Liver (tissue), 9 donors: ENCODE data around the gene RARG. TPM values are rescaled to one million over a fixed set of nuclear protein-coding genes. Genes with fewer than 3 reads are reported as not detected.

ENCODE experiments used
- DNase-seq: peaks from one replicate; pipeline ENCODE4 v3.0.0-alpha.2; 2017; ENCODE audit warnings: low spot score
- H3K27ac ChIP-seq, 2 donors: one replicate each; pipeline ENCODE4 v1.7.0; 2013; ENCODE audit warnings: inconsistent platforms in 2 of 2, low read length in 2 of 2, control low read depth in 1 of 2, low read depth in 1 of 2, mild to moderate bottlenecking in 1 of 2
- H3K27me3 ChIP-seq, 4 donors: one replicate each; pipeline versions ENCODE4 v1.6.1 to v1.7.0; 2013; ENCODE audit warnings: low read length in 3 of 4, inconsistent platforms in 1 of 4, mild to moderate bottlenecking in 1 of 4, moderate library complexity in 1 of 4; ENCODE audit not compliant: control insufficient read depth in 4 of 4, insufficient read depth in 4 of 4
- H3K36me3 ChIP-seq, 4 donors: one replicate each; pipeline versions ENCODE4 v1.6.1 to v1.7.0; 2013; ENCODE audit warnings: low read length in 3 of 4, mild to moderate bottlenecking in 3 of 4, low read depth in 1 of 4, moderate library complexity in 1 of 4; ENCODE audit not compliant: control insufficient read depth in 4 of 4, insufficient read depth in 3 of 4
- H3K4me1 ChIP-seq, 4 donors: one replicate each; pipeline versions ENCODE4 v1.6.1 to v1.7.0; 2013; ENCODE audit warnings: low read length in 3 of 4, mild to moderate bottlenecking in 3 of 4, moderate library complexity in 1 of 4; ENCODE audit not compliant: control insufficient read depth in 4 of 4, insufficient read depth in 4 of 4
- H3K4me3 ChIP-seq, 3 donors: one replicate each; pipeline versions ENCODE4 v1.6.1 to v1.7.0; 2013; ENCODE audit warnings: low read length in 3 of 3, control low read depth in 1 of 3, low read depth in 1 of 3, mild to moderate bottlenecking in 1 of 3
- H3K9ac ChIP-seq, 2 donors: one replicate each; pipeline ENCODE4 v1.7.0; 2013; ENCODE audit warnings: low read length in 2 of 2, mild to moderate bottlenecking in 2 of 2, moderate library complexity in 2 of 2, control low read depth in 1 of 2, low read depth in 1 of 2
- H3K9me3 ChIP-seq, 4 donors: one replicate each; pipeline versions ENCODE4 v1.6.1 to v1.7.0; 2013; ENCODE audit warnings: low read length in 3 of 4; ENCODE audit not compliant: control insufficient read depth in 4 of 4
- ATF3 ChIP-seq: IDR thresholded peaks from 2 replicates; pipeline ENCODE4 v1.6.1; 2016; ENCODE audit warnings: antibody characterized with exemption
- EGR1 ChIP-seq, 2 donors: IDR thresholded peaks; 2 replicates each; pipeline ENCODE4 v1.6.1; 2016 to 2018; ENCODE audit warnings: antibody characterized with exemption in 2 of 2, low read depth in 2 of 2
- GABPA ChIP-seq, 2 donors: IDR thresholded peaks in 1 of 2; conservative IDR thresholded peaks in 1 of 2; 2 replicates each; pipeline ENCODE4 v1.6.1; 2016; ENCODE audit warnings: antibody characterized with exemption in 2 of 2, mild to moderate bottlenecking in 1 of 2, moderate library complexity in 1 of 2
- HNF4G ChIP-seq: IDR thresholded peaks from 2 replicates; pipeline ENCODE4 v1.6.1; 2016; ENCODE audit warnings: antibody characterized with exemption
- REST ChIP-seq: IDR thresholded peaks from 2 replicates; pipeline ENCODE4 v1.6.1; 2016; ENCODE audit warnings: antibody characterized with exemption, mild to moderate bottlenecking
- WGBS: extraction: QIAGEN DNeasy Blood & Tissue Kit; methylation state at CpG from one replicate; pipeline ENCODE4 v1.1.7; 2013; 5-methylcytosine and 5-hydroxymethylcytosine counted together
- polyA plus RNA-seq, 2 donors: library from polyadenylated mRNA; stranded (reverse) in 1 of 2; unstranded in 1 of 2; fragments of 200-250 nt in 1 of 2; fragments of >200 nt in 1 of 2; fragmentation: Nextera tagmentation in 1 of 2; extraction: Ambion mirVana in 1 of 2; gene quantifications; one replicate each; pipeline versions ENCODE4 v1.2.1 to v1.2.3, GENCODE V29; 2013 to 2015
- total RNA-seq, 2 donors: library from RNA; depleted of rRNA; stranded (reverse); fragments of >200 nt; gene quantifications; one replicate each; pipeline ENCODE4 v1.2.3, GENCODE V29; 2014
- TF ChIP-seq, protein P1 (sequence below): IDR thresholded peaks from 2 replicates; pipeline ENCODE4 v1.6.1; 2016; ENCODE audit warnings: antibody characterized with exemption
- TF ChIP-seq, protein P2 (sequence below): fragments of 150-350 bp; IDR thresholded peaks from 2 replicates; pipeline ENCODE4 v1.5.1; 2017; ENCODE audit warnings: improper control_type of control experiment, low read depth, low read length; ENCODE audit not compliant: missing input control
- donor health status: healthy.
- donor health status: healthy.
- donor health status: healthy.
- donor health status: healthy.
- donor health status: healthy.

Gene RARG
- total and polyA plus RNA-seq, 4 donors, result 1.7 to 3.1 (median 2.7) TPM

GRCh38 chr12:53225635-53226424 is 6.2 kb downstream of the RARG start:
- TF ChIP-seq, protein P1, sequence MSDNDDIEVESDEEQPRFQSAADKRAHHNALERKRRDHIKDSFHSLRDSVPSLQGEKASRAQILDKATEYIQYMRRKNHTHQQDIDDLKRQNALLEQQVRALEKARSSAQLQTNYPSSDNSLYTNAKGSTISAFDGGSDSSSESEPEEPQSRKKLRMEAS, result no peak
- TF ChIP-seq GABPA (IDR thresholded peaks at IDR 0.05 in 1 of 2, conservative IDR thresholded peaks at IDR 0.05 in 1 of 2) (no peak), ATF3 (no peak), HNF4G (no peak), EGR1 (IDR thresholded peaks at IDR 0.05; ENCODE audit: low read depth in 2 of 2) (no peak)
- TF ChIP-seq, protein P2, sequence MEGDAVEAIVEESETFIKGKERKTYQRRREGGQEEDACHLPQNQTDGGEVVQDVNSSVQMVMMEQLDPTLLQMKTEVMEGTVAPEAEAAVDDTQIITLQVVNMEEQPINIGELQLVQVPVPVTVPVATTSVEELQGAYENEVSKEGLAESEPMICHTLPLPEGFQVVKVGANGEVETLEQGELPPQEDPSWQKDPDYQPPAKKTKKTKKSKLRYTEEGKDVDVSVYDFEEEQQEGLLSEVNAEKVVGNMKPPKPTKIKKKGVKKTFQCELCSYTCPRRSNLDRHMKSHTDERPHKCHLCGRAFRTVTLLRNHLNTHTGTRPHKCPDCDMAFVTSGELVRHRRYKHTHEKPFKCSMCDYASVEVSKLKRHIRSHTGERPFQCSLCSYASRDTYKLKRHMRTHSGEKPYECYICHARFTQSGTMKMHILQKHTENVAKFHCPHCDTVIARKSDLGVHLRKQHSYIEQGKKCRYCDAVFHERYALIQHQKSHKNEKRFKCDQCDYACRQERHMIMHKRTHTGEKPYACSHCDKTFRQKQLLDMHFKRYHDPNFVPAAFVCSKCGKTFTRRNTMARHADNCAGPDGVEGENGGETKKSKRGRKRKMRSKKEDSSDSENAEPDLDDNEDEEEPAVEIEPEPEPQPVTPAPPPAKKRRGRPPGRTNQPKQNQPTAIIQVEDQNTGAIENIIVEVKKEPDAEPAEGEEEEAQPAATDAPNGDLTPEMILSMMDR, result no peak
- WGBS, result 94% methylated on average over 10 of the region's 10 CpGs

GRCh38 chr12:53224897-53225634 is 6.9 kb downstream of the RARG start:
- Histone ChIP-seq H3K9ac (no peak overlapping the region), H3K4me3 (no peak overlapping the region), H3K4me1 (peaks cover 0 to 19% (median 10%) of the 10 kb centered on the region in 4 donors), H3K9me3 (no peaks in the 10 kb centered on the region), H3K27ac (no peak overlapping the region), H3K27me3 (no peaks in the 10 kb centered on the region), H3K36me3 (no peaks in the 10 kb centered on the region)
- no peak for TF ChIP-seq REST
- WGBS, result 92% methylated on average over 10 of the region's 10 CpGs
- DNase-seq, result no peak

More at GRCh38 chr12:53225635-53226424, 6.2 kb downstream of the RARG start:
- H3K9ac ChIP-seq, result no peak overlapping the region
- H3K4me1 ChIP-seq, result peaks cover 0 to 13% (median 4%) of the 10 kb centered on the region in 4 donors
- H3K27me3 ChIP-seq, result no peaks in the 10 kb centered on the region
- H3K9me3 ChIP-seq, result no peaks in the 10 kb centered on the region
- no peak for DNase-seq
- no peaks in the 10 kb centered on the region for H3K36me3 ChIP-seq
- no peak overlapping the region for H3K27ac ChIP-seq
- no peak overlapping the region for H3K4me3 ChIP-seq
